GM12892 (cell line): ENCODE measurements around the gene RAD50.
"Not testable (repeated sequence)": the region's sequence is repeated elsewhere in the genome, so short reads cannot be mapped to it uniquely, and the experiment has no call there.

ENCODE experiments used
- POLR2A ChIP-seq: IDR thresholded peaks from 2 replicates; pipeline ENCODE4 v1.6.1; 2011; ENCODE audit warnings: low read depth, low read length, control low read depth
- POLR2AphosphoS5 ChIP-seq: IDR thresholded peaks from 2 replicates; pipeline ENCODE4 v1.6.1; 2011; ENCODE audit warnings: low read depth, low read length, control low read depth

DNA sequence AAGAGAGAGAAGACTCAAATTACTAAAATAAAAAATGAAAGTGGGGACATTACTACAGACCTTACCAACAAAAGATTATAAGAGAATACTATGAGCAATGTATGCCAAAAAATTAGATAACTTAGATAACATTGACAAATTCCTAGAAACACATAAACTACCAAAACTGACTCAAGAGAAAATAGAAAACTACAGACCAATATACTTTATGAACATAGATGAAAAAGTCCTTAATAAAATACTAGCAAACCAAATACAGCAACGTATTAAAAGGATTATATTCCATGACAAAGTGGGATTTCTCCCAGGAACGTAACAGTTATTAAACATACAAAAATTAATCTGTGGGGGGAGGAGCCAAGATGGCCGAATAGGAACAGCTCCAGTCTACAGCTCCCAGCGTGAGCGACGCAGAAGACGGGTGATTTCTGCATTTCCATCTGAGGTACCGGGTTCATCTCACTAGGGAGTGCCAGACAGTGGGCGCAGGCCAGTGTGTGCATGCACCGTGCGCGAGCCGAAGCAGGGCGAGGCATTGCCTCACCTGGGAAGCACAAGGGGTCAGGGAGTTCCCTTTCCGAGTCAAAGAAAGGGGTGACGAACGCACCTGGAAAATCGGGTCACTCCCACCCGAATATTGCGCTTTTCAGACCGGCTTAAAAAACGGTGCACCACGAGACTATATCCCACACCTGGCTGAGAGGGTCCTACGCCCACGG is 43.0 kb upstream of the RAD50 start:
- TF ChIP-seq POLR2AphosphoS5, POLR2A: not testable (repeated sequence)
